ENCODE results near the gene ZSWIM9. TPM values are rescaled to one million over a fixed set of nuclear protein-coding genes. Genes with fewer than 3 reads are reported as not detected.

Gene ZSWIM9
- total and polyA plus RNA-seq, 8 donors, result 1.3 to 28.0 (median 3.8) TPM

DNA sequence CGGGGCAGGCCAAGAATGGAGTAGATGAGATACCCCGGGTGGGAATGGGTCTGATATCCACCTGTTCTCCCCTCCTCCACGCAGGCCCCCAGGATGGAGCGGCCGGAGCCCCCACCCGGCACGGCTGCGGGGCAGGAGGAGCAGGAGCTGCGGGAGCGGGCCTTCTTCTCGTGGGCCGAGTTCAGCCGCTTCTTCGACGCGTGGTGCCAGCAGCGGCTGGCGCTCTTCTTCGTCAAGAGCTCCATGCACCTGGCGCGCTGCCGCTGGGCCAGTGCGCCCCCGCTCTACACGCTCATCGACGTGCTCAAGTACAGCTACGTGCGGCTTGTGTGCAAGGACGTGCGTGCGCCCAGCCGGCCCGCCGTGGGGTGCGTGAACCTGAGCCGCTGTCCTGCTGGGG, 1.2 kb downstream of the ZSWIM9 start:
- WGBS, 5 donors, result 82 to 93% (median 87%) methylated on average over 12 to 37 of the region's 37 CpGs
- intact Hi-C loops (cut with DNase I; ENCODE audit: low total_unique reads), result no loop called here
- H3K27me3 ChIP-seq, result no peaks in the 10 kb centered on the region
- TF ChIP-seq POLR2A (IDR thresholded peaks at IDR 0.05), result no peak
- TF ChIP-seq, protein P1, sequence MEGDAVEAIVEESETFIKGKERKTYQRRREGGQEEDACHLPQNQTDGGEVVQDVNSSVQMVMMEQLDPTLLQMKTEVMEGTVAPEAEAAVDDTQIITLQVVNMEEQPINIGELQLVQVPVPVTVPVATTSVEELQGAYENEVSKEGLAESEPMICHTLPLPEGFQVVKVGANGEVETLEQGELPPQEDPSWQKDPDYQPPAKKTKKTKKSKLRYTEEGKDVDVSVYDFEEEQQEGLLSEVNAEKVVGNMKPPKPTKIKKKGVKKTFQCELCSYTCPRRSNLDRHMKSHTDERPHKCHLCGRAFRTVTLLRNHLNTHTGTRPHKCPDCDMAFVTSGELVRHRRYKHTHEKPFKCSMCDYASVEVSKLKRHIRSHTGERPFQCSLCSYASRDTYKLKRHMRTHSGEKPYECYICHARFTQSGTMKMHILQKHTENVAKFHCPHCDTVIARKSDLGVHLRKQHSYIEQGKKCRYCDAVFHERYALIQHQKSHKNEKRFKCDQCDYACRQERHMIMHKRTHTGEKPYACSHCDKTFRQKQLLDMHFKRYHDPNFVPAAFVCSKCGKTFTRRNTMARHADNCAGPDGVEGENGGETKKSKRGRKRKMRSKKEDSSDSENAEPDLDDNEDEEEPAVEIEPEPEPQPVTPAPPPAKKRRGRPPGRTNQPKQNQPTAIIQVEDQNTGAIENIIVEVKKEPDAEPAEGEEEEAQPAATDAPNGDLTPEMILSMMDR (IDR thresholded peaks at IDR 0.05), result no peak
- no peak for TF ChIP-seq EP300 (IDR thresholded peaks at IDR 0.05)
- TF ChIP-seq POLR2AphosphoS5 (IDR thresholded peaks at IDR 0.05), result no peak
- peak overlapping the region in 2 of 4 donors; percentile 70 to 73 for H3K4me3 ChIP-seq
- H3K4me1 ChIP-seq, result peaks cover 6 to 26% (median 21%) of the 10 kb centered on the region in 4 donors
- H3K36me3 ChIP-seq, result peaks cover 4 to 42% (median 33%) of the 10 kb centered on the region in 4 donors
- H3K9me3 ChIP-seq, result no peaks in the 10 kb centered on the region
- peak in 1 of 2 donors; percentile 13 for DNase-seq
- H3K27ac ChIP-seq, result no peak overlapping the region

DNA sequence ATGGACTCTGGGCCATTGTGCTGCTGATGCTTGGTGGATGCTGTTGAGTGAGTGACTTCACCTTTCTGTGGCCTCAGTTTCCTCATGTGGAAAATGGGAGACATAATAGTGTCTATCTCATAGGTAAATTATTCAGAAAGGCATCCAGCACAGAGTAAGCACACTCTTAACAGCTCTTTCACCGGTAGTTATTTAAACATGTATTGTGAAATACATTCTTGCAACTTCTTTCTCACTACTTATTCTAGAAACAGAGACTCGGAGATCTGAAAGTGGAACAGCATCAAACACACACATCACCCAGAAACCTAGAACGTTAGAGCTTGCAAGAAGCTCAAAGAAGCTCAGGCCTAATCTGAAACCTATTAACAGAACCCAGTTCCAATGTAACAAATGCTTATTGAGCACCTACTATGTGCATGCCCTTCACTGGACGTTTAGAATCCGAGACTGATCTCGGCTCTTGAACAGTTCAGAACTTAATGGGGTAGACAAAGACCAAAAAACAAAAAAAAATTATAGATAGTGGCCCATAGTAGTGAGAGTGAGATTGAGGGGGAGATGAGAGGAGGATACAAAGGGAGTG, 4.1 kb downstream of the ZSWIM9 start:
- WGBS, 5 donors, result 74 to 87% (median 81%) methylated on average over 6 of the region's 6 CpGs
- Histone ChIP-seq H3K36me3 (peaks cover 4 to 47% (median 35%) of the 10 kb centered on the region in 4 donors), H3K4me1 (peaks cover 6 to 19% (median 15%) of the 10 kb centered on the region in 4 donors), H3K27ac (no peak overlapping the region), H3K9me3 (no peaks in the 10 kb centered on the region), H3K4me3 (no peak overlapping the region), H3K27me3 (no peaks in the 10 kb centered on the region)
- intact Hi-C loops (cut with DNase I; ENCODE audit: low total_unique reads), result no loop called here
- no peak for DNase-seq
- TF ChIP-seq, protein P1 (IDR thresholded peaks at IDR 0.05), result no peak
- TF ChIP-seq POLR2A (IDR thresholded peaks at IDR 0.05) (no peak), EP300 (IDR thresholded peaks at IDR 0.05) (no peak), POLR2AphosphoS5 (IDR thresholded peaks at IDR 0.05) (no peak)

DNA sequence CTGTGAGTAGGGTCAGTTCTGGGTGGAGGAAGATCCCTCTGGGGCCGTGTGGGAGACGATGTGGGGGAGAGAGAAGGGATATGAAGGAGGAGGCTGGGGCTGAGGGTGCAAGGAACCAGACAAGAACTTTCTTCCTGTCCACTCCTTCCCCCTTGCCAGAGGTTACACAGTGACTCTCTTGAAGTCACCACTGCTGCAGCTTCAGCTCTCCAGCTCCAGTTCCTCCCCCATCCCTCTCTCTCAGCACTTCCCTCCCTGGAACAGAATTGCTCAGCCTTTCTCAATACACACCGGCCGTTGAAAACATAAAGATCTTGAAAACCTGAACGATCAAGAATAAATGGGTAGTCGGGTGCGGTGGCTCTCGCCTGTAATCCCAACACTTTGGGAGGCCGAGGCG, 5.1 kb downstream of the ZSWIM9 start:
- 93 to 96% (median 95%) methylated on average over 10 of the region's 10 CpGs for WGBS, 5 donors
- Histone ChIP-seq H3K36me3 (peaks cover 4 to 55% (median 39%) of the 10 kb centered on the region in 4 donors), H3K27ac (no peak overlapping the region), H3K9me3 (no peaks in the 10 kb centered on the region), H3K27me3 (no peaks in the 10 kb centered on the region), H3K4me1 (peaks cover 6 to 16% (median 13%) of the 10 kb centered on the region in 4 donors), H3K4me3 (no peak overlapping the region)
- TF ChIP-seq EP300 (IDR thresholded peaks at IDR 0.05) (no peak), POLR2A (IDR thresholded peaks at IDR 0.05) (no peak), POLR2AphosphoS5 (IDR thresholded peaks at IDR 0.05) (no peak)
- TF ChIP-seq, protein P1 (IDR thresholded peaks at IDR 0.05), result no peak
- no peak for DNase-seq
- intact Hi-C loops (cut with DNase I; ENCODE audit: low total_unique reads), result no loop called here

DNA sequence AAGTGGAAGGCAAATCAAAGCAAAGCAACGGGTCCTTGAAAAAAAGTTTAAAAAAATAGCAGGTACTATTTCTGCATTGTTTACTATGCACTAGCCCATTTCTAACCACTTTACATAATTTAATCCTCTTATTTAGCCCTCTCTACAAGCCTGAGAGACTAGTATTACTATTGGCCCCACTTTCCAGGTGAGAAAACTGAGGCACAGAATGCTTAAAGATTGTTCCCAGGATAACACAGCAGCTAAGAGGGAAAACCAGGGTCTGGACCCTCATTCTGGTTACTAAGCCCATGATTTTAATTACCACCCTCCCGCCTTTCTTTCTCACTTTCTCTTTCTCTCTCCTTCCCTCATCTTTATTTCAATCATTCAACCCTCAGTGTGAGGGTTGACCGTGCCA, 5.7 kb downstream of the ZSWIM9 start:
- H3K27me3 ChIP-seq, result no peaks in the 10 kb centered on the region
- WGBS, 5 donors, result 76 to 96% (median 81%) methylated on average over 3 of the region's 3 CpGs
- no peak for TF ChIP-seq POLR2A (IDR thresholded peaks at IDR 0.05)
- TF ChIP-seq, protein P1 (IDR thresholded peaks at IDR 0.05), result no peak
- no peak for TF ChIP-seq POLR2AphosphoS5 (IDR thresholded peaks at IDR 0.05)
- TF ChIP-seq EP300 (IDR thresholded peaks at IDR 0.05), result no peak

More for the DNA sequence above, 5.7 kb downstream of the ZSWIM9 start:
- Histone ChIP-seq H3K9me3 (peaks cover 0 to 4% (median 2%) of the 10 kb centered on the region in 4 donors), H3K4me1 (peaks cover 2 to 9% (median 7%) of the 10 kb centered on the region in 4 donors), H3K4me3 (no peak overlapping the region), H3K36me3 (peaks cover 4 to 62% (median 40%) of the 10 kb centered on the region in 4 donors), H3K27ac (no peak overlapping the region)
- intact Hi-C loops (cut with DNase I; ENCODE audit: low total_unique reads), result no loop called here
- no peak for DNase-seq
